Right lung (tissue), 10 donors: ENCODE data around the gene RBM44. TPM values are rescaled to one million over a fixed set of nuclear protein-coding genes. Genes with fewer than 3 reads are reported as not detected.
"Not testable (repeated sequence)": the region's sequence is repeated elsewhere in the genome, so short reads cannot be mapped to it uniquely, and the experiment has no call there.

Experiments used
- DNase-seq, 2 donors: peaks; one replicate each; pipeline ENCODE4 v3.0.0-alpha.2; 2013
- long read RNA-seq, 8 donors: transcript quantifications; one replicate each; lab custom pipeline, GENCODE V29; 2026
- polyA plus RNA-seq, 5 donors: library from polyadenylated mRNA; unstranded; fragments of 120-200 nt; gene quantifications; one replicate each; pipeline versions ENCODE4 v1.2.1 to v1.2.3, GENCODE V29; 2013; ENCODE audit warnings: inconsistent platforms in 1 of 5, low replicate concordance in 1 of 5; ENCODE audit not compliant: insufficient read length in 5 of 5, insufficient read depth in 1 of 5

RBM44 gene, protein sequence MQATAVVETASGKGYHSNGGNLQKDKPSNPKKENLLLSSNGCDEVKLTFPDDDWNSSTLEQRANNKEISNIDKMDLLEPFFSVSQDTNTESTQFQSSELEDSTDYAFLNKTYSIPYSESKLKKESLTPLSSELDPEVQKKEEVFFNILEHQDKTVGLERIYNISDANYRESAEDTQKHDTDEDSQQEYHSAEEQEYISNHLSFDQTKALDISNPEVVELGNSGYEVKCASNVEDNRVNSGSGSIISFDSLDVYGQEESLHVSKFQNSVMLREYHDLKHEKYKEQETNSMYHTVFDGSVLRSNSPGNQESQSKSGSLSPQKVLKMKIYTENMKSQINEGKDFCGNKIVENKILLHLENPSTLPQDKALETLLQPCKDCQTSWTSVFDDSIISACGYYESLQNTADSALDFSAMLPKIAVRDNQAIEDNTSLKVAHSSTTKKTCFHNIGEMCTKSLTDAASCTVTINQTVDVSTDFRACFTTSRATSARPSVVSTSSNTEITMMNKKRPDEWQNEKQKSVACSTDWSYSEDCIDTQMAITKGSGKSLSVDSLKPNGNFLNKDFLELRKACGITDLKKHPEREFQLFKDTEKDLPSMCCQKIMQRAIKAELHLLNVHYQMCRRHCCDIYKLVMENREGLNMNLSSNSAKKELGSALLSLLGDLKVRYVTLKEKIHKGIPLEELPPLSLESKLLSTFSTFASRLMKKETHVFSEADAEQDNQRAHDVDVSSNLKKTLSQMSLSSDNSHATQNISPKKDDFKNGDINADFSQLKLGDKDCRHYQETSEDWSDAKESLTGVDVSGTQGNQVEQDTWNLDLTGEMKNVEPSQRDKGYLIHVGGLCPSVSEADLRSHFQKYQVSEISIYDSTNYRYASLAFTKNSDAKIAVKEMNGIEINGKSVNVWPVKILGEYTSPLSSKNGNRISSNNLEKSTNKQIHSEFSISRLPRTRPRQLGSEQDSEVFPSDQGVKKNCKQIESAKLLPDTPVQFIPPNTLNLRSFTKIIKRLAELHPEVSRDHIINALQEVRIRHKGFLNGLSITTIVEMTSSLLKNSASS
- polyA plus RNA-seq = 1 to 10 TPM in 3 of 5 donors, under 1 TPM in 2; 0.76 to 1.9 (median 1.0) TPM
- long read RNA-seq, donor 1 = 0 reads
- long read RNA-seq, donor 2 = 0 reads
- long read RNA-seq, donor 3 = 0 reads
- long read RNA-seq, donor 4 = 0 reads
- long read RNA-seq, donor 5 = 0 reads
- long read RNA-seq, donor 6 = 0 reads
- long read RNA-seq, donor 7 = 0 reads
- long read RNA-seq, donor 8 = 0 reads

DNA sequence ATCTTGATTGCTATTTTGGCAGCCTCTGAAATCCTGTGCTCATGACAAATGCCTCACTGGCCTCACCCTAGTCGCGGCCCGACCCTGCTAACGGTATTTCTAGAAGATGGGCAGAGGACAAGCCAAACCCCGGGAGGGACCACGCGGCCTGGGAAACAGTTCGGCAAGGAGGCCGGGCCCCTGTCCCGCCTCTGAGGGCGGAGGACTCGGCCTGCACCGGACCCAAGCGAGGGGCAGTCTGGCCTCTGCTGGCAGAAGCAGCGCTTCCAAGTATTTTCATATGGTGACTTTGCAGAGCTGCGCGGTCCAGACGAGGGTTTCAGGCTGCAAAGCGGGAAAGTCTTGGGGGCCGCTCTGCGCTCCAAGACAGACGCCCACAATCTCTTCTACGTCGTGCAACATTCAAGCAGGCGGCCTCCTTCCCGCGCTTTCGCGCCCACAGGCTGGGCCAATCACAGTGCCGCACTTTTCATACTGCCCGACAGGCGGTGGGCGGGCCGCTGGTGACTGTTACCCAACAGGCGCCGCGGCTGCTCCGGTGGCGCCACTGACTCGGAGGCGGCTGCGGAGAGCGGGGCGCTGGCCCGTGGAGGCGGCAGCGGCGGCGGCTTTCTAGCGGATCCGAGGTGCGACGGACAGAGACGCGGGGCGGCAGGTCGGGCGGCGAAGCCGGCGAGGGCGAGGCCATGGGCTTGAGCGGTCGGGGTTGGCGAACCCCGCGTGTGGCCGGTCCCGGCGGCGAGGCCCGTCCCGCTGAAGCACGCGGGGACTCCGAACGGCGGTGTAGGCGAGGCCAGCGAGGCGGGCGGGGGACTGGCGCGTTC is at the start of gene RBM44:
Gene RBM44, plus strand, starts transcription at position 544 of the 824 bp plus-strand sequence. CDS start 14,831 bp downstream, outside the sequence.
- no peak for DNase-seq

DNA sequence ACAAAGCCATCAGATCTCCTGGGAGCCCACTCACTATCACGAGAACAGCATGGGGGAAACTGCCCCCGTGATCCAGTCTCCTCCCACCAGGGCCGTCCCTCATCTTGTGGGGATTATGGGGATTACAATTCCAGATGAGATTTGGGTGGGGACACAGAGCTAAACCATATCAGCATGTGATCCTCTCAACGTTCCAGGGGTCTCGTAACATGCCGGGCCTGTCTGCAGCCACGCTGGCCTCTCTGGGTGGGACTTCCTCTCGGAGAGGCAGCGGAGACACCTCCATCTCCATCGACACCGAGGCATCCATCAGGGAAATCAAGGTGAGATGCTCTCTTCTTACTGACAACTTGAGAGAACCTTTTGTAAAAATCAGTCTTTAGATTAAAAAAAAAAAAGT is 49.6 kb upstream of the RBM44 start:
- no peak for DNase-seq

DNA sequence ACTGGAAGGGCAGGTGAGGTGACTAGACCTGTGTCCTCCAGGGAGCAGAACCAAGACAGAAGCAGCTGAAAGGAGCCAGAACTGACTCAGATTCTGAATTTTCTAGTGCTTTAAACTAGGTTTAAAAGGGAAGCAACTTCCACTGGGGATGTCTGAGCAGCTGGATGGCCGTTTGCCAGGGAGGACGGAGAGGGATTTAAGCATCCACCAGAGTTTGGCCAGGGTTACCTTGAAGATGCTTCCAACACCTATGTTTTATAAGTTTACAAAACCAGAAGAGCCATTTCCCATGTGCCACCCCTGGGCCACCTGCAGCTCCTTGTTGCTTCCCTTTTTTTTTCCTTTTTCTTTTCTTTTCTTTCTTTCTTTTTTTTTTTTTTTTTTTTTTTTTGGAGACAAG is 48.6 kb upstream of the RBM44 start:
- no peak for DNase-seq

DNA sequence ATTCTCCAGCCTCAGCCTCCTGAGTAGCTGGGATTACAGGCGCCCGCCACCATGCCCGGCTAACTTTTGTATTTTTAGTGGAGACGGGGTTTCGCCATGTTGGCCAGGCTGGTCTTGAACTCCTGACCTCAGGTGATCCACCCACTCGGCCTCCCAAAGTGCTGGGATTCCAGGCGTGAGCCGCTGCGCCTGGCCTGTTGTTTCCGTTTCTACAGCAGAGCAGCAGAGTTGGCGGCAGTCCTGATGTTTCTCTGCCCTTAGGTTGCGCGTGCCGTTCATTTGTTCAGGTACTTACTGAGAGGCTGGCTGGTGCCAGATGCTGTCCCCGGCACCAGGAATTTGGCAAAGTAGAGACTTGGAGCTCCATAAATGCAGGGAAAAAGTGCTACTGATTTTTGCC is 48.1 kb upstream of the RBM44 start:
- not testable (repeated sequence) for DNase-seq

DNA sequence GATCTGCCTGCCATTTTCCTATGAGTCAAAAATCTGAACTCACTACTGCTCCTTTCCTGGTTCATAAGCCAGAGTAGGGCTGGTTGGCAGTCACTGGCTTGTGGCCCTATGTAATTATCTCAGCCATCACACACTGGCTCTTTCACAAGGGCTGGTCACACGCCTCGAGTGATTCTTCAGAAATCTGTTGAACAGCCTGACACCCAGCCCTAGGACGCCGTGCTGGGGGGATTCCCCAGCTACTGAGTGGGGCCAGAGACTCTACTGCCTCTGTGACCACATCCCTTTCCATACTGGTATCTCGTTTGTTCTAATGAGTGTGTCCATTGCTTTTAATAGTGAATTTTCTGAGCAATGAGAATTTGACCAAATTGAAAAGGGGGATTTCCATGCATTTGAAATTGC is 45.8 kb upstream of the RBM44 start:
- DNase-seq = no peak

DNA sequence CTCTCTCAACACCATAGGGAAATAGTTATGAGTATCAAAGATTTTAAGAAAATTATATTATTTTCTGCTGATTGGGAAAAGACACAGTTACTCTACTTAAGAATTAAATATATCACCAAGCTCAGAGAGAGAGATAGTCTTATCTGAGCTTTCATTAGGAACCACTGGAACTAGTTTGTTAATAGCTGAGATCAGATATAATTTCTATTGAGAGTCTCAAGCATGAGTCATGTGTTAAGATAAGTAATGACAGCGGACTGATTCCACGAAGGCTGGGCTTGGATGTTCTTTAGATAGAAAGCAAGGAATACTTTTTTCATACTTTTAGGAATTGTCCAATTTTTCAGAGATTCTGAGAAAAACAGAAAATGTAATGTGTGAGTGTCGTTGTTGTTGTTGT is 44.4 kb upstream of the RBM44 start:
- no peak for DNase-seq

DNA sequence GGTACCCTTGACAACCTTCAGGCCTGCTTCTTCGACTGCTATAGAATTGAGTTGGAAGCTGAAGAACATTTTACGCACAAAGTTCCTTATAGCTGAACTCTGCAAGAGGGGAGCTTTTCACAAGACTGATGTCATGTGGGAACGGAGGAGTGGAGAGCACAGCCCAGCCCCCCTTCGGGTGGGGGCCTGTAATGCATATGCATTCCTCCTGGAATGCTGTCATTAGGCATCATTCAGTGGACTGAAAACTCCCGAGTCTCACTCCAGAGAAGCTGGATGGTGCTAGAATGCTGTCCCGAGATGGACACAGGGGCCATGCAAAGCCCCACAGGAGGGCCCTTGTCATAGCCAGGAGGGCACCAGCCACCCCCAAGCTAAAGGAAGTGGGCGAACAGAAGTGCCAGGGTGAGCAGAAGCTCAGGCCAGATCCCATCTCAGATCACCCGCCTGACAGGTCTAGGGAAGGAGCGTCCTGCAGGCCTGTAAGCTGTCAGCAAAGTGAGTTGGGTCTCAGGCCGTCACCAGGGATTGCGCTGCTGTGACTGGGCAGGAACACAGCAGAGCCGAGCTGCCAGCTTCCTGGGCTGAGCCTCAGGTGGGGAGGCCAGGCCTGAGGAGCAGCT is 43.8 kb upstream of the RBM44 start:
- DNase-seq = no peak

DNA sequence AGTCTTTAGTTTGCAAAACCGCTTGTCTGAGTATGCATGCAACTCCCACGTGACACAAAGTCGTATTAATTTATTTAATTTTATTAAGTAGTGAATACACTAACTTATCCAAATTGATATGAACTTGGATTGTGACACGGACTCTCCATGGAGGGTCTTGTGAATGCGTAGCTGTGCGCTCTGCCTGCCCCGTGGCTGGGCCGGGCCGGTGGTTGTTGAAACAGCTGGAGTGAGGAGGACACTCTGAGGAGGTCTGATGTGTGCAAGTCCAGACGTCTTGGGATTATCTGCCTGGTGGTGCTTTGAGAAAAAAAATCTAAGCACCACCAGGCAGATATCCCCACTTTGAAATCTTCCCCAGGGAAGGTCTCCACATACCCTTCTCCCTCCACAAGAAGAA is 41.0 kb upstream of the RBM44 start:
- DNase-seq = no peak

DNA sequence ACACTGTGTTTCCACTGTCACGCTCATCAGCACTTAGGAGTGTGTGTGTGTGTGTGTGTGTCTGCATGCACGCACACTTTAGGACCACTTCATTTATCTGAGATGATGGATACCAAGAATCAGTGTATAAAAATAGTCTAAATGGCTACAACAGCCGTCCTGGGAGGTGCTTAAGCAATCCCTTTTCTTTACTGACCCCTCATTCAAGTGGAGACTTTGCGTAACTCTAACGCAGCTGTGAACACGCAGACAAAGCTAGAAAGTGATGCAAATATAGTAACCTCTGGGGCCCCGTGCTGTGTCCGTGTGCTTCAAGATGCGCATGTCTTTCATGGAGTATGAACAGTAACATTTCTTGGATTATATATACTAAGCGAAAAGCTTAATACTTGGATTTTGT is 40.4 kb upstream of the RBM44 start:
- DNase-seq = no peak

DNA sequence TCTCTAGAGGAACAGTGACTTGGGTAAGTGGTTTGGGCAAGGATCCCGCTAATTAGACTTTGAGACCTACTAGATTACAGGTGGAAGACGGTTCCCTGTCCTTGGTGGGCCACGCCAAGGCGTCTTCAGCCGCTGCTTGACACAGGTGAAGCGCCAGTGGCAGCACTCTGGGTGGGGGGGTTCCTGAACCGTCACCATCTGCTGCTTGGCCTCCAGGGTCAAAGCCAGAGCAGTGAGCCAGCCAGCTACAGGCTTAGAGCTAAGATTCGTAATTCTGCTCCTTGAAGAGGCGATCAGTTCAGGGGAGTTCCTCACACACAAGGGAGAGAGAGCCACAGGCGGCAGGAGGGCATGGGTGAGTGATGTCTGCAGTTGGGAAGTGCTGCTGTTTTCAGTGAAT is 39.4 kb upstream of the RBM44 start:
- no peak for DNase-seq

DNA sequence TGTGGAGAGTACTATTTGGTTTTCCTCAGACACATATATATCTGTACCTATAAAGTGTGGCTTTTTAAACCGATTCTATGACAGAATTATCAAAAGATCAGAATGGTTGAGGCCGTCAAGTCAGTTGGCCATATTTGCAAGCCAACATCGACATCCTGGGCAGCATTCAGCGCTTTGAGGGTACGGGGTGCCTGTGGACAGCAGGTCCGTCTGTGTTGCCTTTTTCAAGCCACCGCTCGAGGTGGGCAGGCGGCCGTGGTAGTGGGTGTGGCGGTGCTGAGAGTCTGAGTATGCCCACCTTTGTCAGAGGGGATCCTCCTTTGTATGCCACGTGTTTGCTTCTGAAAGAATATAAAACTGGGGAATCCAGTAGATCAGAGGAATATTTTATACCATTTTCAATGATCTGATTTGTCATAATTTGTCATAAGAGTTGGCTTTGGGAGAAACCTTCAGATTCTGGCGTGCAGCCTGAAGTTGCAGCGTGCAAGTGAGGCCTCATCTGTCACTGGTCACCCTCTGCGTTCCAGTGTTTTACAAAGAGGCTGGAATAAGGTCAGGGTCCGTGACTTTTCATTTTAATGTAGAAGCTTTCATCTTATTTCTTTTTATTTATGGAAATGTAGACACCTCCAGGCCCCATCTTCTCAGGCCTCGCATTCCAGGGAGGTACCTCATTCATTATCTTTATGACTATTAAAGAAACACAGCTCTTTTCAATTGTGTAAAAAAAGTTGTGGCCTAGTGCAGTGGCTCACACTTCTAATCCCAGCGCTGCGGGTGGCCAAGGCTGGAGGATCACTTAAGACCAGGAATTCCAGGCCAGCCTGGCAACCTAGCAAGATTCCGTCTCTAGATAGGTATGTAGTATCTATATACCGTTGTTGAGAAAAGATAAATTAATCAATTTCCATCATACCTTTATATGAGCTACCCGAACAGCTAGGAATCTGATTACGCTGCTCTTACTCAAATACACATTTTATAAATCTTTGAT is 37.8 kb upstream of the RBM44 start:
- DNase-seq = no peak

DNA sequence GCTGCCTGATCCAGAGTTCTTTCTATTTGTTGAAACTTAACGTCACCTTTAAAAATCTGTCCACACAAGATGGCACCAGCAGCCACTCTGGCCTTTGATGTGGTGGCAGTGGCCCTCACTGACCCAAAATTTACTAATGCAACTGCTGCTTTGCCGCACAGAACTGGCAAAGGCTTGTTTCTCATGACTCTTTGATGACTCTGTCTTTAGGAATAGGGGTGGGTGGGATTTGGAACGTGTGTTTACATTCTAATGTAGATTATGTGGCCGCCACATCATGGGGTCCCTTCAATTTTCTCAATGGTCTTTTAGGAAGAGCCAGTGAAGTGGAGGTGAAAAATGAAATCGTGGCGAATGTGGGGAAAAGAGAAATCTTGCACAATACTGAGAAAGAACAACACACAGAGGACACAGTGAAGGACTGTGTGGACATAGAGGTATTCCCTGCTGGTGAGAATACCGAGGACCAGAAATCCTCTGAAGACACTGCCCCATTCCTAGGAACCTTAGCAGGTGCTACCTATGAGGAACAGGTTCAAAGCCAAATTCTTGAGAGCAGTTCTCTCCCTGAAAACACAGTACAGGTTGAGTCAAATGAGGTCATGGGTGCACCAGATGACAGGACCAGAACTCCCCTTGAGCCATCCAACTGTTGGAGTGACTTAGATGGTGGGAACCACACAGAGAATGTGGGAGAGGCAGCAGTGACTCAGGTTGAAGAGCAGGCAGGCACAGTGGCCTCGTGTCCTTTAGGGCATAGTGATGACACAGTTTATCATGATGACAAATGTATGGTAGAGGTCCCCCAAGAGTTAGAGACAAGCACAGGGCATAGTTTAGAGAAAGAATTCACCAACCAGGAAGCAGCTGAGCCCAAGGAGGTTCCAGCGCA is 36.0 kb upstream of the RBM44 start:
- not testable (repeated sequence) for DNase-seq

DNA sequence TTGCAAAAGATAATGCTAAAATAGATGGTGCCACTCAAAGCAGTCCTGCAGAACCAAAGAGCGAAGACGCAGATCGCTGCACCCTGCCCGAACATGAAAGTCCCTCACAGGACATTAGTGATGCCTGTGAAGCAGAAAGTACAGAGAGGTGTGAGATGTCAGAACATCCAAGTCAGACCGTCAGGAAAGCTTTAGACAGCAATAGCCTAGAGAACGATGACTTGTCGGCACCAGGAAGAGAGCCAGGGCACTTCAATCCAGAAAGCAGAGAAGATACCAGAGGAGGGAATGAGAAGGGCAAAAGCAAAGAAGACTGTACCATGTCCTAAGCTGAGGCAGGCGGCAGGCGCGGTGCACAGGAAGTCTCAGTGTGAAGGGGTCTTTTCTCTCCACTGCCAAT is 34.8 kb upstream of the RBM44 start:
- DNase-seq = no peak

DNA sequence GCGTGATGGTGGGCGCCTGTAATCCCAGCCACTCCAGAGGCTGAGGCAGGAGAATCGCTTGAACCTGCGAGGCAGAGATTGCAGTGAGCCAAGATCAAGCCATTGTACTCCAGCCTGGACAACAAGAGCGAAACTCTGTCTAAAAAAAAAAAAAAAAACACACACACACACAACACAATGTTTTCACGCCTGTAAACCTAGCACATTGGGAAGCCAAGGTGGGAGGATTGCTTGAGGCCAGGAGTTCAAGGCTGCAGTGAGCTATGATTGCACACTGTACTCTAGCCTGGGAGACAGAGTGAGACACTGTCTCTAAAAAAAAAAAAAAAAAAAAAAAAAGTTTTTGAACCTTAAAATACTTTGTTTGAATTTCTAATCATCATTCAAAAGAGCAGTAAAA is 33.5 kb upstream of the RBM44 start:
- not testable (repeated sequence) for DNase-seq

DNA sequence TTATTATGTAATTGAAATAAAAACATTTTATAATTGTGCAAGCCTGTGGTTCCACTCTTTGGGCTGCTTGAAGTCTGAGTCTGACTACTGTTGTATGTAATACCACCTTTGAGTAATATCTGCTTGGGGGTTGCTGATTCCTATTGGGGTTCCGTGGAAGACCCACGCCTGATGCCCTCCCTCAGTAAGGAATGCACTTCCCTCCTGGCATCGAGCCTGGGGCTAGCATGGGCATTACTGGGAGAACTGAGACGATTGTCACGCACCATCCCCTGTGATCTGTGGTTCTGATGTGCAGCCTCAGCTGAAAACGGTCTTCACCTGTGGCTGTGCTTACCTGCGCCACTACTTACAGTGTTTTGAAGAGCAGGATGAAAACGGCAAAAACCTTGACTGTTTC is 32.7 kb upstream of the RBM44 start:
- no peak for DNase-seq

DNA sequence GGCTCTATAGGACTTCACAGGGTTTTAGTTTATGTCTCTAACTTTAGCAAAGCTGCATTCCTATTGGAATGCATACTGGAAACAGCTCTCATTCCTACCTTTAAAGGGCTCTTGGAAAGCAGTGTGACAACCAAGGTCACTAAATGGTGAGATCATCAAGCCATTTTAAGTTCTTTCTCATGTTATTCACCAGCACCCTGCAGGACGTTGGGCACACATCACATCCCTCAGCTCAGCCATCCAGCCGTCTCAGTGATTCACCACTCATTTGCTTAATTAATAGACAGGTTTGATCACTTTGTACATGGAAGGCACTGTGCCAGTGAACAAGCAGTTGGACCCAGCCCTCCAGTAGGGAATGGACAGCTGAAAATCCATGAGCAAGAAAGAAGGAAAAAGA is 32.2 kb upstream of the RBM44 start:
- no peak for DNase-seq

DNA sequence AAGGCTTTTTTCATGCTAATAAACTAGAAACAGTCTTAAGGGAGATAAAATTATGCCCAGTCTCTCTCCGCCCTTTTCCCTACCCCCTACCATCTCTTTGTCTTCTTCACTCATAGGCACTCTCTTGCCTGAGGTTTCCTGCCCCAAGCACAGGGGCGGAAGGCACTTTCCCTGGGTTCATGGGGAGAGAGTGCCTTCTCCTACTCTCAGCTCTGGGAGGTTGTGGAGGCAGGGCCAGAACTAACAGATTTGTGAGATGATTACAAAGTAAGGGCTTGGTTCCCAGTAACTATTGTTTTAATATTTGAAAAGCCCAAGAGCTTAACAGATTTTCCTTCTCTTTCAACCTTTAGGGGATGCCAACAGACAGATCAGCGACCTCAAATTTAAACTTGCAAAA is 26.1 kb upstream of the RBM44 start:
- DNase-seq = no peak

DNA sequence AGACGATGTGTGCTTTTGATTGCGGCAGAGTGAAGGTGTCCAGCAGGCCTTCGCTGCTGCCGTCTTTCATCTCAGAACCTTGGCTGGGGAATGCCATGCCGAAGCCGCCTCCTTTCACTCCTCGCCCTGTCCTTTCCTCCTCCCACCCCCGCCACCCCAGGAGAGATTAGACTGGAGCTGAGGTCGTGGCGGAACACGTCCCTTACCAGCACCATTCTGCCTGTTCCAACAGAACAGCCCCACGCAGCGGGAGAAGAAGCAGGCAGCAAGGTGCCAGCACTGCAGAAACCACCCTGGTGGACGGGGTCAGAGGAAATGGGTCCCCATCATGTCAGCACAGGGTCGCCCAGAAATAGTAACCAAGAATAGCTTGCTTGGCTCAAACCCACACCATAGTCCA is 24.8 kb upstream of the RBM44 start:
- DNase-seq = no peak
